H1 (cell line): ENCODE measurements around the gene SLC25A17. TPM values are rescaled to one million over a fixed set of nuclear protein-coding genes. Genes with fewer than 3 reads are reported as not detected.

Experiments used
- ASH2L ChIP-seq: fragments of 200-600, 300-600 bp; sonication (generic); IDR thresholded peaks from one replicate; pipeline ENCODE4 v1.7.1; 2017; ENCODE audit warnings: low read length
- BRCA1 ChIP-seq: IDR thresholded peaks from 2 replicates; pipeline ENCODE4 v1.6.1; 2012; ENCODE audit warnings: low read depth, low read length, improper control_type of control experiment
- FOSL1 ChIP-seq: IDR thresholded peaks from 2 replicates; pipeline ENCODE4 v1.6.1; 2011; ENCODE audit warnings: mild to moderate bottlenecking, low read depth, low read length, moderate library complexity; ENCODE audit not compliant: insufficient read depth
- POLR2A ChIP-seq, 2 experiments: IDR thresholded peaks; 1 replicate in 1 of 2; 2 replicates in 1 of 2; pipeline ENCODE4 v1.6.1; 2011; ENCODE audit warnings: low read depth in 2 of 2, low read length in 2 of 2, mild to moderate bottlenecking in 2 of 2; ENCODE audit errors: control extremely low read depth in 1 of 2
- POU5F1 ChIP-seq: IDR thresholded peaks from 2 replicates; pipeline ENCODE4 v1.6.1; 2011; ENCODE audit warnings: low read depth, mild to moderate bottlenecking, low read length, moderate library complexity
- RXRA ChIP-seq: IDR thresholded peaks from 2 replicates; pipeline ENCODE4 v1.6.1; 2011; ENCODE audit warnings: low read depth, mild to moderate bottlenecking, low read length, moderate library complexity; ENCODE audit not compliant: insufficient read depth
- polyA plus RNA-seq, 7 experiments: library from polyadenylated mRNA; depleted of rRNA in 3 of 7; stranded (reverse) in 5 of 7; unstranded in 2 of 7; fragments of >200 nt in 5 of 7; fragments of 200-250 nt in 2 of 7; gene quantifications; 1 replicate in 5 of 7; 2 replicates in 1 of 7; 4 replicates in 1 of 7; pipeline versions ENCODE4 v1.2.1 to v1.2.3, GENCODE V29; 2011 to 2013; ENCODE audit warnings: missing spikeins in 2 of 7, mixed read lengths in 2 of 7
- total RNA-seq: library from RNA; stranded (reverse); fragmentation: NEBNext Ultra II Directional; extraction: Animal tissue kit (Norgen Biotek cat#: 25700); gene quantifications from 2 replicates; pipeline ENCODE4 v1.2.1, GENCODE V29; 2021

SLC25A17 gene
- total and polyA plus RNA-seq, 2 of the 8 experiments (the other 6 are each of a cell fraction or from before 2014, with no cell fraction given), result 17.9 to 40.4 TPM

GRCh38 chr22:40808018-40808841, 10.9 kb downstream of the SLC25A17 start (continued):
- no peak for TF ChIP-seq RXRA
- TF ChIP-seq POLR2A (IDR thresholded peaks at IDR 0.05; ENCODE audit: control extremely low read depth in 1 of 2, low read depth in 2 of 2, low read length in 2 of 2), result no peak
- TF ChIP-seq ASH2L, result no peak
- TF ChIP-seq BRCA1, result no peak
- no peak for TF ChIP-seq POU5F1
- no peak for TF ChIP-seq FOSL1
